ENCODE measurements around the gene LIN52. TPM values are rescaled to one million over a fixed set of nuclear protein-coding genes. Genes with fewer than 3 reads are reported as not detected.

Gene LIN52
- total and polyA plus RNA-seq, 2 of the 13 experiments (the other 11 are each of a cell fraction or from before 2014, with no cell fraction given), result 11.4 to 23.3 TPM

- TF ChIP-seq STAT5B (CRISPR knock-in tag; IDR thresholded peaks at IDR 0.05) (no peak), FOXP1 (IDR thresholded peaks at IDR 0.05) (no peak), FOXP1 (CRISPR knock-in tag; IDR thresholded peaks at IDR 0.05) (no peak), IRX3 (CRISPR knock-in tag; IDR thresholded peaks at IDR 0.05; ENCODE audit: borderline replicate concordance, low read depth) (no peak), MTF2 (CRISPR knock-in tag; IDR thresholded peaks at IDR 0.05; ENCODE audit: borderline replicate concordance) (no peak), SMC3 (IDR thresholded peaks at IDR 0.05; ENCODE audit: low read length) (no peak), ELF3 (CRISPR knock-in tag; IDR thresholded peaks at IDR 0.05) (no peak), ZBTB49 (CRISPR knock-in tag; IDR thresholded peaks at IDR 0.05; ENCODE audit: borderline replicate concordance) (no peak), POLR2AphosphoS2 (IDR thresholded peaks at IDR 0.05; ENCODE audit: low read depth, low read length) (no peak), HDAC6 (IDR thresholded peaks at IDR 0.05; ENCODE audit: low read depth, low read length) (no peak), CBFB (CRISPR knock-in tag; IDR thresholded peaks at IDR 0.05) (no peak; the same call in 1 of the 2 replicates), SIN3B (IDR thresholded peaks at IDR 0.05; ENCODE audit: low read length) (peak; percentile 95), GABPB1 (CRISPR knock-in tag; IDR thresholded peaks at IDR 0.05) (peak; percentile 67), JARID2 (CRISPR knock-in tag; IDR thresholded peaks at IDR 0.05; ENCODE audit: insufficient replicate concordance) (no peak), KLF15 (CRISPR knock-in tag; IDR thresholded peaks at IDR 0.05; ENCODE audit: borderline replicate concordance) (peak; percentile 98; the same call in 1 of the 2 replicates), ZFP62 (CRISPR knock-in tag; IDR thresholded peaks at IDR 0.05) (no peak), ZNF839 (CRISPR knock-in tag; IDR thresholded peaks at IDR 0.05; ENCODE audit: borderline replicate concordance) (no peak), ZNF282 (IDR thresholded peaks at IDR 0.05; ENCODE audit: partially characterized antibody) (no peak), SOX13 (IDR thresholded peaks at IDR 0.05) (no peak), SOX13 (CRISPR knock-in tag; conservative IDR thresholded peaks at IDR 0.05 in 1 of 2, IDR thresholded peaks at IDR 0.05 in 1 of 2) (peak in 1 of 2 experiments; percentile 14; a peak in 1 of 4 replicates), POLR2G (IDR thresholded peaks at IDR 0.05; ENCODE audit: low read depth, low read length) (peak; percentile 90), SALL2 (CRISPR knock-in tag; IDR thresholded peaks at IDR 0.05) (no peak; the same call in 1 of the 2 replicates), ZNF7 (CRISPR knock-in tag; IDR thresholded peaks at IDR 0.05) (no peak), THYN1 (CRISPR knock-in tag; IDR thresholded peaks at IDR 0.05; ENCODE audit: borderline replicate concordance, low read depth) (no peak), ZUFSP (CRISPR knock-in tag; IDR thresholded peaks at IDR 0.05; ENCODE audit: borderline replicate concordance) (no peak), SRY (CRISPR knock-in tag; IDR thresholded peaks at IDR 0.05) (no peak), ZNF124 (CRISPR knock-in tag; IDR thresholded peaks at IDR 0.05) (0 out of 2 replicates have a peak, but pooled peaks have one; percentile 47), NCOA1 (CRISPR knock-in tag; IDR thresholded peaks at IDR 0.05) (no peak), SMYD3 (CRISPR knock-in tag; IDR thresholded peaks at IDR 0.05) (no peak), ZNF33A (CRISPR knock-in tag; IDR thresholded peaks at IDR 0.05; ENCODE audit: borderline replicate concordance) (no peak)
Measured at GRCh38 chr14:74084277-74085046, at the start of gene LIN52, which contains the start of gene ALDH6A1 (continued).

All from HepG2 (cell line).